SK-N-SH (cell line): Measurements from ENCODE around the gene USP31. TPM values are rescaled to one million over a fixed set of nuclear protein-coding genes. Genes with fewer than 3 reads are reported as not detected.

Experiments
- CTCF ChIA-PET: fragments of 300-600, 350-600 bp; formaldehyde crosslinking; extraction: SDS; loops from one replicate; lab custom pipeline; 2021; lab: Yijun Ruan, JAX
- POLR2A ChIA-PET: fragments of 350-600 bp; sonication (Branson Sonifier 250); formaldehyde crosslinking; extraction: SDS; loops from one replicate; lab custom pipeline; 2020; ENCODE audit warnings: antibody characterized with exemption, inconsistent platforms; lab: Yijun Ruan, JAX
- DNase-seq: peaks from one replicate; pipeline ENCODE4 v3.0.0; 2012
- H2AFZ ChIP-seq: fragments of 200-600 bp; sonication (generic); 2 replicates; pipeline ENCODE4 v1.8.1; 2016; ENCODE audit warnings: antibody characterized with exemption, mild to moderate bottlenecking, low read depth
- H3F3A ChIP-seq: fragments of 200-600 bp; sonication (generic); replicated peaks from 2 replicates; pipeline ENCODE3; 2016; ENCODE audit warnings: antibody characterized with exemption, mild to moderate bottlenecking; ENCODE audit not compliant: insufficient read depth
- H3K27ac ChIP-seq, 2 experiments: fragments of 200-500 bp in 1 of 2; fragments of 200-600 bp in 1 of 2; sonication (Bioruptor generic) in 1 of 2; sonication (generic), shearing (Covaris generic) in 1 of 2; 2 replicates each; pipeline versions ENCODE4 v1.5.1 to v1.6.1; 2014 to 2016; ENCODE audit warnings: low read depth in 2 of 2, inconsistent platforms in 1 of 2, low read length in 1 of 2, mild to moderate bottlenecking in 1 of 2, mixed read lengths in 1 of 2
- H3K27me3 ChIP-seq: fragments of 200-600 bp; sonication (generic), shearing (Covaris generic); 2 replicates; pipeline ENCODE4 v1.6.1; 2016; ENCODE audit warnings: mixed run types; ENCODE audit not compliant: insufficient read depth
- H3K36me3 ChIP-seq, 2 experiments: fragments of 200-500 bp in 1 of 2; fragments of 200-600 bp in 1 of 2; sonication (Bioruptor generic) in 1 of 2; sonication (generic) in 1 of 2; replicated peaks in 1 of 2; 2 replicates each; pipeline versions ENCODE3 to v1.5.1; 2014 to 2016; ENCODE audit warnings: low read length in 1 of 2, mild to moderate bottlenecking in 1 of 2; ENCODE audit not compliant: insufficient read depth in 2 of 2, control insufficient read depth in 1 of 2
- H3K4me1 ChIP-seq, 2 experiments: fragments of 200-500 bp in 1 of 2; fragments of 200-600 bp in 1 of 2; sonication (Bioruptor generic) in 1 of 2; sonication (generic), shearing (Covaris generic) in 1 of 2; 2 replicates each; pipeline versions ENCODE4 v1.5.1 to v1.6.1; 2014 to 2016; ENCODE audit warnings: low read depth in 1 of 2, low read length in 1 of 2, mixed run types in 1 of 2; ENCODE audit not compliant: insufficient read depth in 2 of 2, control insufficient read depth in 1 of 2
- H3K4me2 ChIP-seq: fragments of 200-600 bp; sonication (generic), shearing (Covaris generic); 2 replicates; pipeline ENCODE4 v1.6.1; 2017; ENCODE audit warnings: mixed run types
- H3K4me3 ChIP-seq, 2 experiments: fragments of 200-500 bp in 1 of 2; fragments of 200-600 bp in 1 of 2; sonication (Bioruptor generic) in 1 of 2; sonication (generic), shearing (Covaris generic) in 1 of 2; 2 replicates each; pipeline versions ENCODE4 v1.5.1 to v1.8.1; 2014 to 2016; ENCODE audit warnings: low read depth in 2 of 2, inconsistent platforms in 1 of 2, low read length in 1 of 2, mild to moderate bottlenecking in 1 of 2, mixed read lengths in 1 of 2, moderate library complexity in 1 of 2
- H3K79me2 ChIP-seq: fragments of 200-600 bp; sonication (generic); 2 replicates; pipeline ENCODE4 v1.8.1; 2017; ENCODE audit warnings: mild to moderate bottlenecking; ENCODE audit not compliant: insufficient read depth
- H3K9ac ChIP-seq: fragments of 200-600 bp; sonication (generic); 2 replicates; pipeline ENCODE4 v1.6.1; 2017; ENCODE audit warnings: mixed run types
- H3K9me2 ChIP-seq: fragments of 200-600 bp; sonication (generic); 2 replicates; pipeline ENCODE4 v1.6.1; 2017; ENCODE audit warnings: mixed run types
- H3K9me3 ChIP-seq: fragments of 200-600 bp; sonication (generic); 2 replicates; pipeline ENCODE4 v1.6.1; 2017; ENCODE audit warnings: mixed run types, mild to moderate bottlenecking, moderate library complexity
- H4K20me1 ChIP-seq: fragments of 200-600 bp; sonication (generic); 2 replicates; pipeline ENCODE4 v1.6.1; 2017; ENCODE audit warnings: mild to moderate bottlenecking, mixed run types; ENCODE audit not compliant: insufficient read depth
- CHD2 ChIP-seq: fragments of 150-350 bp; IDR thresholded peaks from 2 replicates; pipeline ENCODE4 v1.6.1; 2018; ENCODE audit warnings: low read length; ENCODE audit not compliant: partially characterized antibody
- EZH2phosphoT487 ChIP-seq: fragments of 200-600 bp; sonication (generic); IDR thresholded peaks from 2 replicates; pipeline ENCODE4 v1.6.1; 2017; ENCODE audit warnings: low read depth, mixed run types, mild to moderate bottlenecking, antibody characterized with exemption, moderate library complexity, borderline replicate concordance
- GATA2 ChIP-seq: sonication (generic); formaldehyde crosslinking; IDR thresholded peaks from 2 replicates; pipeline ENCODE4 v1.5.0; 2020; ENCODE audit warnings: mild to moderate bottlenecking, missing genetic modification reagents
- JUND ChIP-seq: IDR thresholded peaks from 2 replicates; pipeline ENCODE4 v1.4.0; 2012
- MEF2A ChIP-seq: IDR thresholded peaks from 2 replicates; pipeline ENCODE4 v1.4.0; 2012; ENCODE audit warnings: low read depth, borderline replicate concordance
- NFIC ChIP-seq: IDR thresholded peaks from 2 replicates; pipeline ENCODE4 v1.4.0; 2012; ENCODE audit warnings: borderline replicate concordance
- NRF1 ChIP-seq: IDR thresholded peaks from 2 replicates; pipeline ENCODE4 v1.6.1; 2012; ENCODE audit warnings: low read depth, mild to moderate bottlenecking, low read length
- PBX3 ChIP-seq: IDR thresholded peaks from 2 replicates; pipeline ENCODE4; 2012
- POLR2AphosphoS5 ChIP-seq: IDR thresholded peaks from 2 replicates; pipeline ENCODE4 v1.6.1; 2012; ENCODE audit warnings: low read depth, low read length
- RCOR1 ChIP-seq: fragments of 150-350 bp; IDR thresholded peaks from 2 replicates; pipeline ENCODE4 v1.6.1; 2017; ENCODE audit warnings: antibody characterized with exemption, low read length
- RFX5 ChIP-seq: IDR thresholded peaks from 2 replicates; pipeline ENCODE4 v1.6.1; 2012; ENCODE audit warnings: mild to moderate bottlenecking, improper control_type of control experiment, low read length
- RXRA ChIP-seq: IDR thresholded peaks from 2 replicates; pipeline ENCODE4 v1.4.0; 2012; ENCODE audit warnings: low read depth, mild to moderate bottlenecking, borderline replicate concordance
- WGBS: methylation state at CpG from one replicate; pipeline ENCODE4 v1.1.6; 2017; ENCODE audit warnings: low lambda C conversion rate; 5-methylcytosine and 5-hydroxymethylcytosine counted together
- polyA plus RNA-seq, 3 experiments: library from polyadenylated mRNA; depleted of rRNA; stranded (reverse); fragments of >200 nt; gene quantifications; 2 replicates each; pipeline ENCODE4 v1.2.3, GENCODE V29; 2012
- TF ChIP-seq, protein P1 (sequence below): fragments of 200-600 bp; sonication (generic); IDR thresholded peaks from 2 replicates; pipeline ENCODE4 v1.6.1; 2017; ENCODE audit warnings: antibody characterized with exemption, mild to moderate bottlenecking, moderate library complexity
- TF ChIP-seq, protein P2 (sequence below): fragments of 150-350 bp; IDR thresholded peaks from 2 replicates; pipeline ENCODE4 v1.6.1; 2017; ENCODE audit warnings: antibody characterized with exemption, low read length, low read depth, borderline replicate concordance
- TF ChIP-seq, protein P3 (sequence below): IDR thresholded peaks from 2 replicates; pipeline ENCODE4 v1.4.0; 2012; ENCODE audit warnings: low read depth, borderline replicate concordance

Gene USP31
- polyA plus RNA-seq, 1 of the 3 experiments (the other 2 are of a cell fraction), result 3.2 TPM

DNA sequence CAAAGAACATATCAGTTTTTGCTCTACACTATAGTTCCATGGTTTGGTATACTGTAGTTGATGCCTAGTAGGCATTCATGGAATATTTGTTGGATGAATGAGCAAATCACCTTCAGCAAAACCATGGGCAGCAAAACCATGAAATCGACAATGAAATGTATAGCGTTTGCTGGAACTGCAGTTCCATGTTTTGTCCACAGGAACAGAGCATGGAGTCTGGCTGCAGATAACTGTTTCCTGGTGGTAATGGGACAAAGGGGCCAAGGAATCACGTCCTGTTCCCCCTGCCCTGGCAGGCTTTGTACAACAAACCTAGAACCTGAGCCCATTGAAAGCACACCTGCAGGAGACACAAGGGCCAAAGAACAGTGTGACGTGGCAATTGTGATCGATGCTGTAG, 101.1 kb downstream of the USP31 start:
- DNase-seq, result no peak
- H3F3A ChIP-seq, result no peaks in the 10 kb centered on the region
- no peaks in the 10 kb centered on the region for H4K20me1 ChIP-seq
- no peak overlapping the region for H3K27ac ChIP-seq
- CTCF ChIA-PET, result interaction anchor here (0.7 to 2.1 kb wide), 7 partner anchors 9 to 1485 kb away, joined by 3 to 6 read pairs (median 4); no protein-coding TSS in a partner anchor
- no peaks in the 10 kb centered on the region for H3K9me3 ChIP-seq
- H3K79me2 ChIP-seq, result no peaks in the 10 kb centered on the region
- H3K9me2 ChIP-seq, result no peaks in the 10 kb centered on the region
- peaks cover 5% of the 10 kb centered on the region; the same call in 1 of the 2 replicates for H3K27me3 ChIP-seq
- H3K4me1 ChIP-seq, result no peaks in the 10 kb centered on the region
- no peak overlapping the region for H3K9ac ChIP-seq
- no peak overlapping the region for H3K4me3 ChIP-seq
- no peak overlapping the region for H2AFZ ChIP-seq
- TF ChIP-seq NFIC (no peak), RCOR1 (no peak), RXRA (no peak), POLR2AphosphoS5 (no peak), PBX3 (no peak), JUND (no peak), NRF1 (no peak)
- TF ChIP-seq, protein P1, sequence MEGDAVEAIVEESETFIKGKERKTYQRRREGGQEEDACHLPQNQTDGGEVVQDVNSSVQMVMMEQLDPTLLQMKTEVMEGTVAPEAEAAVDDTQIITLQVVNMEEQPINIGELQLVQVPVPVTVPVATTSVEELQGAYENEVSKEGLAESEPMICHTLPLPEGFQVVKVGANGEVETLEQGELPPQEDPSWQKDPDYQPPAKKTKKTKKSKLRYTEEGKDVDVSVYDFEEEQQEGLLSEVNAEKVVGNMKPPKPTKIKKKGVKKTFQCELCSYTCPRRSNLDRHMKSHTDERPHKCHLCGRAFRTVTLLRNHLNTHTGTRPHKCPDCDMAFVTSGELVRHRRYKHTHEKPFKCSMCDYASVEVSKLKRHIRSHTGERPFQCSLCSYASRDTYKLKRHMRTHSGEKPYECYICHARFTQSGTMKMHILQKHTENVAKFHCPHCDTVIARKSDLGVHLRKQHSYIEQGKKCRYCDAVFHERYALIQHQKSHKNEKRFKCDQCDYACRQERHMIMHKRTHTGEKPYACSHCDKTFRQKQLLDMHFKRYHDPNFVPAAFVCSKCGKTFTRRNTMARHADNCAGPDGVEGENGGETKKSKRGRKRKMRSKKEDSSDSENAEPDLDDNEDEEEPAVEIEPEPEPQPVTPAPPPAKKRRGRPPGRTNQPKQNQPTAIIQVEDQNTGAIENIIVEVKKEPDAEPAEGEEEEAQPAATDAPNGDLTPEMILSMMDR, result no peak
- TF ChIP-seq, protein P2, sequence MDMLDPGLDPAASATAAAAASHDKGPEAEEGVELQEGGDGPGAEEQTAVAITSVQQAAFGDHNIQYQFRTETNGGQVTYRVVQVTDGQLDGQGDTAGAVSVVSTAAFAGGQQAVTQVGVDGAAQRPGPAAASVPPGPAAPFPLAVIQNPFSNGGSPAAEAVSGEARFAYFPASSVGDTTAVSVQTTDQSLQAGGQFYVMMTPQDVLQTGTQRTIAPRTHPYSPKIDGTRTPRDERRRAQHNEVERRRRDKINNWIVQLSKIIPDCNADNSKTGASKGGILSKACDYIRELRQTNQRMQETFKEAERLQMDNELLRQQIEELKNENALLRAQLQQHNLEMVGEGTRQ, result no peak
- H3K4me2 ChIP-seq, result no peak overlapping the region
- POLR2A ChIA-PET, result no interaction called here
- WGBS, result 51% methylated on average over 5 of the region's 5 CpGs
- no peaks in the 10 kb centered on the region for H3K36me3 ChIP-seq

- no peaks in the 10 kb centered on the region for H3K36me3 ChIP-seq
- no peaks in the 10 kb centered on the region for H3K79me2 ChIP-seq
- H4K20me1 ChIP-seq, result no peaks in the 10 kb centered on the region
- H2AFZ ChIP-seq, result no peak overlapping the region
- H3K27me3 ChIP-seq, result no peaks in the 10 kb centered on the region
- H3K9ac ChIP-seq, result no peak overlapping the region
- 14% methylated on average over 1 of the region's 1 CpG for WGBS
- H3K27ac ChIP-seq, result no peak overlapping the region
- no peaks in the 10 kb centered on the region for H3K4me1 ChIP-seq
- no peak overlapping the region for H3K4me3 ChIP-seq
- TF ChIP-seq EZH2phosphoT487, result no peak
- TF ChIP-seq, protein P3, sequence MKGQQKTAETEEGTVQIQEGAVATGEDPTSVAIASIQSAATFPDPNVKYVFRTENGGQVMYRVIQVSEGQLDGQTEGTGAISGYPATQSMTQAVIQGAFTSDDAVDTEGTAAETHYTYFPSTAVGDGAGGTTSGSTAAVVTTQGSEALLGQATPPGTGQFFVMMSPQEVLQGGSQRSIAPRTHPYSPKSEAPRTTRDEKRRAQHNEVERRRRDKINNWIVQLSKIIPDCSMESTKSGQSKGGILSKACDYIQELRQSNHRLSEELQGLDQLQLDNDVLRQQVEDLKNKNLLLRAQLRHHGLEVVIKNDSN, result no peak
- no peak for TF ChIP-seq CHD2
- no peak for TF ChIP-seq RCOR1
- TF ChIP-seq PBX3, result no peak
- TF ChIP-seq MEF2A, result no peak
- TF ChIP-seq RFX5, result no peak
- no peak for TF ChIP-seq GATA2 (CRISPR knock-in tag)
- H3K9me3 ChIP-seq, result no peaks in the 10 kb centered on the region
- POLR2A ChIA-PET, result no interaction called here
- CTCF ChIA-PET, result interaction anchor here (1.7 kb wide), 1 partner anchor 68 kb away, joined by 5 read pairs; no protein-coding TSS in a partner anchor
- H3K4me2 ChIP-seq, result no peak overlapping the region
- DNase-seq, result no peak
- no peaks in the 10 kb centered on the region for H3F3A ChIP-seq
- no peaks in the 10 kb centered on the region for H3K9me2 ChIP-seq
Measured at GRCh38 chr16:23045025-23045424, 104.2 kb downstream of the USP31 start.
